Measurements from ENCODE around the gene COL6A1. TPM values are rescaled to one million over a fixed set of nuclear protein-coding genes. Genes with fewer than 3 reads are reported as not detected.

COL6A1 gene
- total RNA-seq, 2 experiments from 2014 or later: not detected

- H2AFZ ChIP-seq (ENCODE audit: low read length): no peak overlapping the region
- no peak overlapping the region for H3K4me2 ChIP-seq (ENCODE audit: low read length)
- no peaks in the 10 kb centered on the region for H3K36me3 ChIP-seq (ENCODE audit: insufficient read depth, low read length)
- TF ChIP-seq CTCF (conservative IDR thresholded peaks at IDR 0.05; ENCODE audit: low read length): no peak
- TF ChIP-seq EZH2phosphoT487 (IDR thresholded peaks at IDR 0.05; ENCODE audit: borderline replicate concordance, low read depth, low read length): no peak
- H3K27ac ChIP-seq (ENCODE audit: low read depth, low read length, poor library complexity, severe bottlenecking): no peak overlapping the region
- no peaks in the 10 kb centered on the region for H3K9me2 ChIP-seq (ENCODE audit: insufficient read depth, low read length)
- no peaks in the 10 kb centered on the region for H3K4me1 ChIP-seq (ENCODE audit: insufficient read depth, low read length, poor library complexity, severe bottlenecking)
- no peaks in the 10 kb centered on the region for H3K9me3 ChIP-seq (ENCODE audit: low read length)
- DNase-seq (ENCODE audit: low spot score): no peak
- intact Hi-C loops (cut with micrococcal nuclease; ENCODE audit: unreplicated experiment): no loop called here
- POLR2A ChIA-PET: no interaction called here
- H3K4me3 ChIP-seq (ENCODE audit: low read depth, low read length, poor library complexity, severe bottlenecking): no peak overlapping the region
- no TSS peak for BruUV-seq (replicated peaks)
- CTCF ChIA-PET (ENCODE audit: unreplicated experiment): no interaction called here
- H3K79me2 ChIP-seq (ENCODE audit: insufficient read depth, low read depth, low read length): no peaks in the 10 kb centered on the region
- no peaks in the 10 kb centered on the region for H4K20me1 ChIP-seq (ENCODE audit: insufficient read depth, low read length)
These were observed 24.0 kb upstream of the COL6A1 start for GRCh38 chr21:45957551-45957950.

GRCh38 chr21:45957981-45958600 lies 23.5 kb upstream of the COL6A1 start:
- Histone ChIP-seq H3K36me3 (ENCODE audit: insufficient read depth, low read length) (no peaks in the 10 kb centered on the region), H2AFZ (ENCODE audit: low read length) (no peak overlapping the region), H3K4me3 (ENCODE audit: low read depth, low read length, poor library complexity, severe bottlenecking) (no peak overlapping the region), H4K20me1 (ENCODE audit: insufficient read depth, low read length) (no peaks in the 10 kb centered on the region), H3K27ac (ENCODE audit: low read depth, low read length, poor library complexity, severe bottlenecking) (no peak overlapping the region), H3K79me2 (ENCODE audit: insufficient read depth, low read depth, low read length) (no peaks in the 10 kb centered on the region), H3K4me1 (ENCODE audit: insufficient read depth, low read length, poor library complexity, severe bottlenecking) (no peaks in the 10 kb centered on the region), H3K4me2 (ENCODE audit: low read length) (no peak overlapping the region), H3K9me3 (ENCODE audit: low read length) (no peaks in the 10 kb centered on the region), H3K9me2 (ENCODE audit: insufficient read depth, low read length) (no peaks in the 10 kb centered on the region)
- intact Hi-C loops (cut with micrococcal nuclease; ENCODE audit: unreplicated experiment): no loop called here
- BruUV-seq (replicated peaks): no TSS peak
- POLR2A ChIA-PET: no interaction called here
- CTCF ChIA-PET (ENCODE audit: unreplicated experiment): no interaction called here
- TF ChIP-seq EZH2phosphoT487 (IDR thresholded peaks at IDR 0.05; ENCODE audit: borderline replicate concordance, low read depth, low read length): no peak
- TF ChIP-seq CTCF (conservative IDR thresholded peaks at IDR 0.05; ENCODE audit: low read length): no peak
- no peak for DNase-seq (ENCODE audit: low spot score)

GRCh38 chr21:45959182-45959581 lies 22.4 kb upstream of the COL6A1 start:
- Histone ChIP-seq H3K9me3 (ENCODE audit: low read length) (no peaks in the 10 kb centered on the region), H3K4me1 (ENCODE audit: insufficient read depth, low read length, poor library complexity, severe bottlenecking) (no peaks in the 10 kb centered on the region), H3K36me3 (ENCODE audit: insufficient read depth, low read length) (no peaks in the 10 kb centered on the region), H3K4me3 (ENCODE audit: low read depth, low read length, poor library complexity, severe bottlenecking) (no peak overlapping the region), H3K79me2 (ENCODE audit: insufficient read depth, low read depth, low read length) (no peaks in the 10 kb centered on the region), H3K4me2 (ENCODE audit: low read length) (no peak overlapping the region), H3K9me2 (ENCODE audit: insufficient read depth, low read length) (no peaks in the 10 kb centered on the region), H4K20me1 (ENCODE audit: insufficient read depth, low read length) (no peaks in the 10 kb centered on the region), H3K27ac (ENCODE audit: low read depth, low read length, poor library complexity, severe bottlenecking) (no peak overlapping the region), H2AFZ (ENCODE audit: low read length) (no peak overlapping the region)
- CTCF ChIA-PET (ENCODE audit: unreplicated experiment): no interaction called here
- TF ChIP-seq CTCF (conservative IDR thresholded peaks at IDR 0.05; ENCODE audit: low read length) (no peak), EZH2phosphoT487 (IDR thresholded peaks at IDR 0.05; ENCODE audit: borderline replicate concordance, low read depth, low read length) (no peak)
- BruUV-seq (replicated peaks): no TSS peak
- POLR2A ChIA-PET: no interaction called here
- no peak for DNase-seq (ENCODE audit: low spot score)
- intact Hi-C loops (cut with micrococcal nuclease; ENCODE audit: unreplicated experiment): no loop called here
